ENCODE measurements around the gene TGFBR3. TPM values are rescaled to one million over a fixed set of nuclear protein-coding genes. Genes with fewer than 3 reads are reported as not detected.

Gene TGFBR3
- total and polyA plus RNA-seq, 9 of the 15 experiments (the other 6 are each of a cell fraction or from before 2014, with no cell fraction given) = 3.6 to 32.4 (median 15.6) TPM

DNA sequence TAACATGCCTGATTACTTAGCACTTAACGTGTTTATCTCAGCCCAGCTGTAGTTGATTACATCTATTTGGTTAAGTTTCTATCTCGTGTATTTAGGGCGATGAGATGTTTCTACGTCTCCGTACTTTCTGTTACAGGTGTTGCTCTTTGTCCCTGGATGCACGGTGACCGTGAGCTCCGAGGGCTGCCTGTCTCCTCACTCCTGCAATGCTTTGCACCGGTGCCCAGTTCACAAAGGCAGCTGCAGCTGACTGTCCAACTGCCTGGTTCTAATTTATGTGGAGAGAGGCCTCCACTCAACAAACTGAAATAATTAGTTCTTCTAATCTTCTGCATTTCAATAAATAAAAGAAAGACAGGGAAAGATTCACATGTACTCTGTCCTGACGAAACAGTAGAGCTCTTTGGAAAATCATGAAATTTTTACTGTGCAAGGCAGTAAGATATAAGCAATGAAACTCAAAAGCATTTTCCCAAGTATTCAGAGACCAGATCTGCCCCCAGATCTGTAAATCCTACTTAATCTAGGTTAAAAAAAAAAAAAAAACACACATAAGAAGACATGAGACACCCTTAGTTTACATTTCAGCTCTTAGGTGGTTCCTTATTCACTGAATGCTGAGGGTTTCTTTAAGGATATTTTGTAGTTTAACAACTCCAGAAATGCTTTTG is 108.2 kb downstream of the TGFBR3 start:
- H2AFZ ChIP-seq (ENCODE audit: low read depth, low read length) = no peak overlapping the region
- no peak overlapping the region for H3K9ac ChIP-seq (ENCODE audit: insufficient read depth in 1 of 2, low read depth in 2 of 2, low read length in 2 of 2)
- no peaks in the 10 kb centered on the region for H4K20me1 ChIP-seq (replicated peaks; ENCODE audit: control insufficient read depth, insufficient read depth, low read length)
- 66% methylated on average over 10 of the region's 10 CpGs for WGBS (ENCODE audit: insufficient coverage, low coverage, missing lambda C conversion rate)
- intact Hi-C loops (cut with micrococcal nuclease) = no loop called here
- DNase-seq (ENCODE audit: extremely low read depth in 1 of 4, low spot score in 3 of 4) (no peak), FAIRE-seq (no peak), ATAC-seq (no peak)
- H3K9me3 ChIP-seq (replicated peaks; ENCODE audit: control insufficient read depth, insufficient read depth, low read depth, low read length) = no peaks in the 10 kb centered on the region
- no peaks in the 10 kb centered on the region for H3K9me1 ChIP-seq (ENCODE audit: control insufficient read depth, insufficient read depth, low read length)
- ChIA-PET CTCF (ENCODE audit: low intra/inter-chr PET ratio) (no interaction called here), POLR2A (interaction anchor here (0.8 to 1.3 kb wide), 2 partner anchors 8 to 10 kb away, joined by 3 read pairs; no protein-coding TSS in a partner anchor)
- no peak overlapping the region for H3K4me2 ChIP-seq (ENCODE audit: insufficient read depth, low read length)
- no peak overlapping the region for H3K27ac ChIP-seq (ENCODE audit: extremely low read depth, low read depth, low read length)
- in situ Hi-C loops (cut with MboI) = no loop called here
- H3K27me3 ChIP-seq (ENCODE audit: control insufficient read depth in 2 of 2, insufficient read depth in 2 of 2, low read length in 2 of 2) = no peaks in the 10 kb centered on the region
- peaks cover 5% of the 10 kb centered on the region; the same call in 1 of the 3 replicates for H3K36me3 ChIP-seq (ENCODE audit: control insufficient read depth, insufficient read depth, low read length)
- no peak overlapping the region for H3K4me3 ChIP-seq
- peaks cover 0 to 4% of the 10 kb centered on the region in 2 experiments; a peak in 1 of 5 replicates for H3K4me1 ChIP-seq (replicated peaks in 1 of 2; ENCODE audit: control insufficient read depth in 2 of 2, insufficient read depth in 2 of 2, low read length in 2 of 2)
- BruUV-seq (replicated peaks) = no TSS peak
- no peaks in the 10 kb centered on the region for H3K79me2 ChIP-seq (ENCODE audit: control insufficient read depth, insufficient read depth, low read length)
- TF ChIP-seq, protein P1, sequence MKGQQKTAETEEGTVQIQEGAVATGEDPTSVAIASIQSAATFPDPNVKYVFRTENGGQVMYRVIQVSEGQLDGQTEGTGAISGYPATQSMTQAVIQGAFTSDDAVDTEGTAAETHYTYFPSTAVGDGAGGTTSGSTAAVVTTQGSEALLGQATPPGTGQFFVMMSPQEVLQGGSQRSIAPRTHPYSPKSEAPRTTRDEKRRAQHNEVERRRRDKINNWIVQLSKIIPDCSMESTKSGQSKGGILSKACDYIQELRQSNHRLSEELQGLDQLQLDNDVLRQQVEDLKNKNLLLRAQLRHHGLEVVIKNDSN (CRISPR knock-in tag; IDR thresholded peaks at IDR 0.05) = no peak
- no peak for TF ChIP-seq FOXO4 (CRISPR knock-in tag; IDR thresholded peaks at IDR 0.05)
- no peak for TF ChIP-seq AFF1 (IDR thresholded peaks at IDR 0.05; ENCODE audit: low read depth in 1 of 2, partially characterized antibody in 2 of 2)
- no peak for TF ChIP-seq POLR2H (tag; IDR thresholded peaks at IDR 0.05; ENCODE audit: low read depth)
- TF ChIP-seq SMAD1 (IDR thresholded peaks at IDR 0.05; ENCODE audit: low read depth, low read length, partially characterized antibody) = no peak
- TF ChIP-seq THAP12 (CRISPR knock-in tag; IDR thresholded peaks at IDR 0.05) = no peak
- no peak for TF ChIP-seq KLF16 (IDR thresholded peaks at IDR 0.05)
- TF ChIP-seq, protein P2, sequence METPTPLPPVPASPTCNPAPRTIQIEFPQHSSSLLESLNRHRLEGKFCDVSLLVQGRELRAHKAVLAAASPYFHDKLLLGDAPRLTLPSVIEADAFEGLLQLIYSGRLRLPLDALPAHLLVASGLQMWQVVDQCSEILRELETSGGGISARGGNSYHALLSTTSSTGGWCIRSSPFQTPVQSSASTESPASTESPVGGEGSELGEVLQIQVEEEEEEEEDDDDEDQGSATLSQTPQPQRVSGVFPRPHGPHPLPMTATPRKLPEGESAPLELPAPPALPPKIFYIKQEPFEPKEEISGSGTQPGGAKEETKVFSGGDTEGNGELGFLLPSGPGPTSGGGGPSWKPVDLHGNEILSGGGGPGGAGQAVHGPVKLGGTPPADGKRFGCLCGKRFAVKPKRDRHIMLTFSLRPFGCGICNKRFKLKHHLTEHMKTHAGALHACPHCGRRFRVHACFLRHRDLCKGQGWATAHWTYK (CRISPR knock-in tag; IDR thresholded peaks at IDR 0.05) = no peak
- no peak for TF ChIP-seq HMG20A (CRISPR knock-in tag; conservative IDR thresholded peaks at IDR 0.05)
